K562 (cell line): ENCODE data around the gene UBE2D2. TPM values are rescaled to one million over a fixed set of nuclear protein-coding genes. Genes with fewer than 3 reads are reported as not detected.
A peak's percentile ranks its signal among the peaks of the same experiment; 100 is the strongest.

Experiments
- HDGF ChIP-seq: fragments of 450-650 bp; IDR thresholded peaks from 2 replicates; pipeline ENCODE4 v1.6.1; 2016
- HINFP ChIP-seq: fragments of 450-650 bp; conservative IDR thresholded peaks from 2 replicates; pipeline ENCODE4 v1.6.1; 2016; ENCODE audit warnings: missing genetic modification characterization, low read depth, mild to moderate bottlenecking, control low read depth, missing compliant biosample characterization
- MIER1 ChIP-seq: fragments of 450-650 bp; IDR thresholded peaks from 2 replicates; pipeline ENCODE4 v1.6.1; 2016; ENCODE audit warnings: antibody characterized with exemption, mild to moderate bottlenecking, low read depth
- RREB1 ChIP-seq: fragments of 250-450 bp; sonication (Bioruptor Pico); IDR thresholded peaks from 2 replicates; pipeline ENCODE4 v1.4.0; 2020
- SFPQ ChIP-seq: fragments of 200-400 bp; formaldehyde crosslinking; IDR thresholded peaks from 2 replicates; pipeline ENCODE4 v1.6.1; 2017; ENCODE audit warnings: mild to moderate bottlenecking, low read depth, low read length, moderate library complexity
- TBP ChIP-seq: optimal IDR thresholded peaks from 2 replicates; pipeline ENCODE3; 2011; ENCODE audit warnings: low read depth, low read length, improper control_type of control experiment
- ZC3H8 ChIP-seq: fragments of 450-650 bp; IDR thresholded peaks from 2 replicates; pipeline ENCODE4 v1.6.1; 2017
- ZNF12 ChIP-seq: sonication (generic); formaldehyde crosslinking; IDR thresholded peaks from 2 replicates; pipeline ENCODE4 v1.4.0; 2020; ENCODE audit warnings: mild to moderate bottlenecking, missing genetic modification reagents
- ZNF408 ChIP-seq: fragments of 250-450 bp; sonication (Bioruptor Pico); IDR thresholded peaks from 2 replicates; pipeline ENCODE4 v1.4.0; 2020; ENCODE audit warnings: low read depth, mild to moderate bottlenecking, moderate library complexity
- ZNF57 ChIP-seq: fragments of 450-650 bp; formaldehyde crosslinking; IDR thresholded peaks from 2 replicates; pipeline ENCODE4 v1.4.0; 2020; ENCODE audit warnings: mild to moderate bottlenecking, moderate library complexity
- ZNF695 ChIP-seq: fragments of 450-650 bp; formaldehyde crosslinking; IDR thresholded peaks from 2 replicates; pipeline ENCODE4 v1.4.0; 2020; ENCODE audit warnings: mild to moderate bottlenecking, moderate library complexity
- ZNF780A ChIP-seq: fragments of 250-450 bp; sonication (Bioruptor Pico); IDR thresholded peaks from 2 replicates; pipeline ENCODE4 v1.5.0; 2021; ENCODE audit warnings: mild to moderate bottlenecking
- polyA plus RNA-seq, 8 experiments: library from polyadenylated mRNA; depleted of rRNA in 4 of 8; stranded (reverse) in 5 of 8; unstranded in 3 of 8; fragments of >200 nt; fragmentation: Nextera tagmentation in 2 of 8; fragmentation: Illumina TruSeq in 1 of 8; extraction: Ambion mirVana in 2 of 8; extraction: Trizol in 1 of 8; gene quantifications; 2 replicates each; pipeline versions ENCODE4 v1.2.1 to v1.2.3, GENCODE V29; 2011 to 2014; ENCODE audit warnings: inconsistent platforms in 1 of 8, missing spikeins in 1 of 8
- total RNA-seq, 7 experiments: library from RNA; depleted of rRNA in 6 of 7; stranded (reverse); fragments of >200 nt in 6 of 7; fragmentation: Illumina TruSeq in 2 of 7; extraction: Trizol in 2 of 7; gene quantifications; 2 replicates each; pipeline versions ENCODE4 v1.2.1 to v1.2.3, GENCODE V29; 2011 to 2021; ENCODE audit warnings: low replicate concordance in 1 of 7

Gene UBE2D2
- total and polyA plus RNA-seq, 9 of the 15 experiments (the other 6 are each of a cell fraction or from before 2014, with no cell fraction given): 53.6 to 198 (median 122) TPM

GRCh38 chr5:139660923-139661814 is 100.0 kb downstream of the UBE2D2 start (continued):
- TF ChIP-seq RREB1 (no peak), ZNF408 (CRISPR knock-in tag) (no peak), ZNF12 (CRISPR knock-in tag) (0 out of 2 replicates have a peak, but pooled peaks have one; percentile 34), MIER1 (no peak), ZNF57 (CRISPR knock-in tag) (0 out of 2 replicates have a peak, but pooled peaks have one; percentile 4), SFPQ (no peak), ZNF780A (CRISPR knock-in tag) (no peak), TBP (no peak), ZC3H8 (no peak), HDGF (peak; percentile 98; the same call in 1 of the 2 replicates), ZNF695 (CRISPR knock-in tag) (no peak; the same call in 1 of the 2 replicates), HINFP (tag) (no peak)
